GOT3 (cell line): ENCODE data around the gene EDIL3.

Source experiments
- DNase-seq: peaks from one replicate; lab custom pipeline; 2025; ENCODE audit warnings: mixed read lengths; lab: John Stamatoyannopoulos, UW

The EDIL3 gene

GRCh38 chr5:84259283-84260045, 125.2 kb downstream of the EDIL3 start:
- DNase-seq, result no peak

DNA sequence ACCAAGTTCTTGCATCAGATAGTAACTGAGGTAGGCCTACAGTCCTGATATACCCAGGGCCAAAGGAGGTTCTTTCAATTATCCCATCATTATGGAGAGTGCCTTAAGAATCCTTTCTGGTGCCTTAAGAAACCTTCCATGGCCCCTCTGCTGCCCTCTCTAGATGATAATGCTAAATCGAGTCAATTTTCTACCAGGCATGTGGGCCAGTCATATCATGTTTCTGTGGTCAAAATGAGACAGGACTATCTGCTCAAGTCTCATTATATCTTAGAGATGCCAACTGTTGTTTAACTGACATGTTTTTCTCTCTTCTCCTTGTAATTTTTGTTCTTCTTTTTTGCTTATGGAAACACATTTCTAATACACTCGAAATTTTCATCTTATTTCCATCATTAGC, 127.6 kb downstream of the EDIL3 start:
- no peak for DNase-seq

GRCh38 chr5:84255315-84255714, 129.4 kb downstream of the EDIL3 start:
- no peak for DNase-seq

GRCh38 chr5:84253946-84254345, 130.7 kb downstream of the EDIL3 start:
- no peak for DNase-seq

GRCh38 chr5:84251503-84251902, 133.2 kb downstream of the EDIL3 start:
- no peak for DNase-seq

- DNase-seq, result no peak
Measured at GRCh38 chr5:84249918-84250630, 134.6 kb downstream of the EDIL3 start.

DNA sequence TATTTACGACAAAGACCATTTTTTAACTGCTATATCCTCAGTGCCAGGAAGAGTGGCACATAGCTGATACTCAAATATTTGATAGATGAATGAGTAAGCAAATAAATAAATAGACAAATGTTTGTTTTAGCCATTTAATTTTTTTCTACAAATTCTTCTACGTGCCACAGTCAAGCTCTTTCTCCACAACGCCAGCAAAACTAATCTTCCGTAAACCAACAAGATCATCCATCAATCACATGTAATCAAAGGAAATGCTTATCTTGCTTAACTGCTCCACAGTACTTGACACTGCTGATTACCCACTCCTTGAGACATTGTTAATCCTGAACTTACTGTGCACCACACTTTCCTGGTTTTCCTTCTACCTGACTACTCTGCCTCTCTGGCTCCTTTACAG, 136.7 kb downstream of the EDIL3 start:
- no peak for DNase-seq

GRCh38 chr5:84242286-84242685, 142.4 kb downstream of the EDIL3 start:
- DNase-seq, result no peak

GRCh38 chr5:84239494-84239893, 145.2 kb downstream of the EDIL3 start:
- DNase-seq, result no peak

DNA sequence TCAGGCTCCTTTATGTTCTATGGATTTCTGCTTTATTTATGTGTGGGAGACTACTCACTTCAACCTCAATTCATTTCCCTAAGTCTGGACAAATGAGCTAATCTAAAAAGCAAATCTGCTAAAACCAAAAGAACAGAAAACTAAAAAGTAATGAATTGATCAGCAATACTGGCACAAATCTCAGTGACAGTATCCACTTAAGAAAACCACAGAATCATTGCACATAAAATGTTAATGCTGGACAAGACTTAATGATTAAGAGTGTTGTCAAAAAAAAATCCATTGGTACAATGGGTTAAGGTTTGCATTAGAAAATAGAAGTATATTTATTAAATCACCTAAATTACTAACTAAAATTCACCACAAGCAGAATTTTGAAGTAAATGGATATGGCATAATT, 147.6 kb downstream of the EDIL3 start:
- DNase-seq, result no peak

- DNase-seq, result no peak
Measured at GRCh38 chr5:84231433-84231832, 153.2 kb downstream of the EDIL3 start.

DNA sequence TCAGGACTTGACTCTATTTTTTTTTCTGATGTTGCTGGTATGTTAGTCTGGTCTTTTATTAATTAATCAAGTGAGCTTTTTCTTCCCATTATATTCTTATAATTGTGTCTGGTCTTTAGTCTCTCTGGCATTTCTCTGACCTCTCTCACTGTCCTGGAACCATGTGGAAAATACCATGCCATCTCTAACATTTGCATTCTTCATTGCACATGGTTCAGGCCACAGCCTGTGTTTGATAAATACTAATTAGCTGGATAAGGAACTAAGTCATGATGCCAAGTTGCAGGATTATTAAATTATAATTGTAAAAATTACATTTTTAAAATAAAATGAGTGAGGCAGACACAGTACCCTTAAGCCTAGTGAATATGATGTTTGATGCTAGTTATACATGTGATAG, 155.6 kb downstream of the EDIL3 start:
- DNase-seq, result no peak

DNA sequence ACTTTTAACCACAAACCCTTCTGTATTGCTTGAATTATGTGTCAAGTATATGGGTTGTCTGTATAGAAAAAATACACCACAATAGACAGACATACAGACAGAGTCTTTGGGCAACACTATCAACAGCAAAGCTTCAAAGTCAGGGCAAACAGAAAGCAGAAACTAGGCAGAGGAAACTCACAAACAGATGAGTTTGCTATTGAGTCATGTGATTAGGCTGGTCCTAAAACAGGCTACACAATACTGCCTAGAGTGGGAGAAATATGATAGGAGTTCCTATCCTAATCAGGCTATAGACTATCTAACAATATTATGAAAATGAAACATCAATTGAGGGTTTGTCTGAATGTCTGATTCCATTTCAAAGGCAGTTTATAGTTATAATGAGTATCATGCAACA, 156.4 kb downstream of the EDIL3 start:
- DNase-seq, result no peak

DNA sequence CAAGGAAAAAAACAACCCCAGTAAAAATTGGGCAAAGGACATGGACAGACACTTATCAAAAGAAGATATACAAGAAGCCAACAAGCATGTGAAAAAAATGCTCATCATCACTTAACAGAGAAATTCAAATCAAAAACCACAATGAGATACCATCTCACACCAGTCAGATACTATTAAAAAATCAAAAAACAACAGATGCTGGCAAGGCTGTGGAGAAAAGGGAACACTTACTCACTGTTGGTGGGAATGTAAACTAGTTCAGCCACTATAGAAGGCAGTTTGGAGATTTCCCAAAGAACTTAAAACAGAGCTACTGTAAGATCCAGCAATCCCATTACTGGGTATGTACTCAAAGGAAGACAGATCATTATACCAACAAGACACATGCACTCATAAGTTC, 157.4 kb downstream of the EDIL3 start:
- no peak for DNase-seq

- no peak for DNase-seq
Measured at GRCh38 chr5:84218546-84218945, 166.1 kb downstream of the EDIL3 start.

- DNase-seq, result no peak
Measured at GRCh38 chr5:84215521-84215920, 169.2 kb downstream of the EDIL3 start.

DNA sequence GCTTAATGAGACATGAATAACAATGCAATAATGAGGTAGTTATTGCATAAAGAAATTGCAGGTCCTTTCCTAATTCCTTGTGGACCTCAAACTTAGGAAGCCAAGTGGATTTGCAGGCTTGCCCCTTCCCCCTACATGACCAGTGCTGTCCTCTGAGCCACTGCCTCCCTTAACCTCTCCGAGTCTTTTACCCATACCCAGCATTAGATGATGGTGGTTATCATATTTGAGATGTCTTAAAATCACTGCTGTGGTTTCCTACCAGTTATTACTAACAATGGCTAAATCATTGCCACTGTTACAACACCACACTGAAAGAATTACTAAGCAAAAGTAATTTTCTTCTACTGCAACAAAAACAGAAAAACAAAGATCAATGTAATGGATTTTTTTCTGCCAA, 170.8 kb downstream of the EDIL3 start:
- no peak for DNase-seq

GRCh38 chr5:84213212-84213611, 171.5 kb downstream of the EDIL3 start:
- DNase-seq, result no peak

DNA sequence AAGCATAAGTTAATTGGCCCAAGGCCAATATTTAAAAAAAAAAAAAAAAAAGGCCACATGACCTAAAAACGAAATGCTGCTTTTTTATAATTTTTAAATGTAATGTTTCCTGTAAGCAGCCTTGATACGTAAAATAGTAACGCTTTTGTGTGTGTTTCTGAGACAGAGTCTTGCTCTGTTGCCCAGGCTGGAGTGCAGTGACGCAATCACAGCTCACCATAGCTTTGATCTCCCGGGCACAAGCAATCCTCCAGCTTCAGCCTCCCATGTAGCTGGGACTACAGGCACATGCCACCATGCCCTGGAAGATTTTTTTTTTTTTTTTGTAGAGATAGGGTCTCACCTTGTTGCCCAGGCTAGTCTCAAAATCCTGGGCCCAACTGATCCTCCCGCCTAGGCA, 179.9 kb downstream of the EDIL3 start:
- no peak for DNase-seq

DNA sequence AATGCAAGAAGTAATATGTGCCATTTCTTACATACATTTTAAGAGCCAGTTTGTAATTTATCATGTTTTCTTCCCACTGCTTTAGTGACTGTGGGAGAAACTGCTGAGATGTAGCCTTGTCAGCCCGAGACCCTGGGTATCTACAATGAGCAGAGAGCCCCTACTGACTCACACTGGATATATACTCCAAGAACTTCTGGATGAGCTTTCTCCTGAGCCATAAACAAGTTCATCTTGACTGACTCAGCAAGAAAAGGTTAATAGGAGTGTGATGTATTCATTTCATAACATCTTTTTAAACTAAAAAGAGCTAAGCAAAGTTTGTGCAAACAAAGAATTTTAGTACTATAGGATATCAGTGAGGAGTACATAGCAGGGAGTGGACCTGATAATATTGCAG, 182.5 kb downstream of the EDIL3 start:
- no peak for DNase-seq

DNA sequence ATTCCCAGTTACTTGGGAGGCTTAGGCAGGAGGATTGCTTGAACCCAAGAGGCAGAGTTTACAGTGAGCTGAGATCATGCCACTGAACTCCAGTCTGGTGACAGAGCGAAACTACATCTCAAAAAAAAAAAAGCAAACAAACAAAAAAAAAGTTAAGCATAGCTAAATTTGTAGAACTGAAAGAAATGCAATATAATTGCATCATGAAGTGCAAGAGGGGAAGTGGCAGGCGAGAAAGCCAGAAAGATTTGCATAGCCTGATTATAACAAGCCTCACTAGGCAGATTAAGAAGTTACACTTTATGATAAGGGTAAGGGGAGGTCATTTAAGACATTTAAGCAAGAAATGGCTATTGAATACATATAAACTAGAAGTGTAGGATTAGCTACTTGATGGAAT, 187.1 kb downstream of the EDIL3 start:
- DNase-seq, result no peak

DNA sequence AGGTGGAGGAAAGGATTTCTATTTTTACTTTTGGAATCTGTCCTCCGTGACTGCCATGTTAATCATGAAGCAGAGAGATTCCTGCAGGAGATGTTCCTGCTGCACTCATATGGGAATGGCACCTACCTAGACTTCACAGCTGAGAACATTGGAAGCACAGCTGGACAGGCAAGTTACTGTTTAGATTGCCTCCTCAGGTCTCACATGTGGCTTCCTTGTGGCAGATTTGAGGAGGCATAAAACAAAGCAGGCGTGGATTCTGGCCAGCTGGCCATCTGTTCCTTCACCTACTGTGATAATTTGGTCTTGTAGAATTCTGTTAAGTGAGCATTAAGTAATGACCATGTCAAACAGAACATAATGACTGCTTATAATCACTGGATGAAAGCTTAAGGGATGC, 193.4 kb downstream of the EDIL3 start:
- DNase-seq, result no peak

DNA sequence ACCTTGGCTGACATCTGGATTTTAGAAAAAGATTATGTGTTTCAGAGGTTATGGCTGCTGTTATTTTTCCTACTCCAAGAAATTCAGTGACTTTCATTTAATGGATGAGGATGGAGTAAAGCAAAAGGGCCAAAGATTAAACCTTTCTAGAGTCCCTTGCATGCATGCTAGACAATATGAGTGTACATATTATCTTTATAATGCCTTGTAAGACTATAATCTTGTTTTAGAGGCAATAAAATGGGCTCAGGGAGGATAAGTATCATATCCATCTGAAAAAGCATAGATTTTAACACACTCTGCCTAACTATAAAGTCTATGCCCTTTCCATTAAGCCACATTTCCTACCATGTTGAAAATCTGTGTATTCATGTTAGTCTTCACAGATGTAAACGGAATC, 199.8 kb downstream of the EDIL3 start:
- no peak for DNase-seq

GRCh38 chr5:84181093-84181492, 203.6 kb downstream of the EDIL3 start:
- DNase-seq, result no peak
